Adrenal gland (tissue), 12 donors: ENCODE data around the gene TMEM175. TPM values are rescaled to one million over a fixed set of nuclear protein-coding genes. Genes with fewer than 3 reads are reported as not detected.
A peak's percentile ranks its signal among the peaks of the same experiment; 100 is the strongest.

Experiments
- DNase-seq, 7 donors: peaks; one replicate each; pipeline ENCODE4 v3.0.0-alpha.2; 2019 to 2020
- H3K27ac ChIP-seq, 5 donors: fragments of 200-600 bp; sonication (generic) in 4 of 5; 1 replicate in 3 of 5; 2 replicates in 2 of 5; pipeline versions ENCODE4 v1.5.1 to v1.8.0; 2016 to 2020; ENCODE audit warnings: mild to moderate bottlenecking in 1 of 5
- H3K27me3 ChIP-seq: fragments of 200-600 bp; 2 replicates; pipeline ENCODE4 v1.8.0; 2021
- H3K36me3 ChIP-seq, 2 donors: fragments of 200-600 bp; replicated peaks in 1 of 2; 1 replicate in 1 of 2; 2 replicates in 1 of 2; pipeline versions ENCODE4 v1.5.1 to v1.8.0; 2018 to 2022
- H3K4me1 ChIP-seq, 2 donors: fragments of 200-600 bp; replicated peaks in 1 of 2; 1 replicate in 1 of 2; 2 replicates in 1 of 2; pipeline versions ENCODE4 v1.5.1 to v1.8.0; 2018 to 2021
- H3K4me3 ChIP-seq, 4 donors: fragments of 200-600 bp; sonication (generic) in 3 of 4; one replicate each; pipeline ENCODE4 v1.5.1; 2016 to 2018
- H3K9me3 ChIP-seq, 3 donors: fragments of 200-600 bp; sonication (generic) in 1 of 3; replicated peaks in 1 of 3; 1 replicate in 2 of 3; 2 replicates in 1 of 3; pipeline versions ENCODE4 v1.5.1 to v1.8.0; 2016 to 2021
- POLR2A ChIP-seq, 2 donors: fragments of 450-650 bp; IDR thresholded peaks; one replicate each; pipeline ENCODE4 v1.6.1; 2017; ENCODE audit warnings: antibody characterized with exemption in 2 of 2, mild to moderate bottlenecking in 2 of 2, moderate library complexity in 1 of 2
- WGBS, 4 donors: extraction: QIAGEN DNeasy Blood & Tissue Kit in 2 of 4; methylation state at CpG; one replicate each; pipeline versions ENCODE4 v1.1.5 to v1.1.7; 2013 to 2017; 5-methylcytosine and 5-hydroxymethylcytosine counted together
- intact Hi-C, 2 donors: fragments of 100-400 bp; cut with DNase I; formaldehyde crosslinking; loops; one replicate each; pipeline versions ENCODE4 v1.14.1 to v1.15.0; 2022 to 2023
- polyA plus RNA-seq, 3 donors: library from polyadenylated mRNA; stranded (reverse); fragments of 200-250 nt in 2 of 3; fragments of 350-450 nt in 1 of 3; fragmentation: Illumina TruSeq in 1 of 3; extraction: RNeasy Lipid Tissue Mini Kit (QIAGEN cat#74804) in 1 of 3; gene quantifications; one replicate each; pipeline ENCODE4 v1.2.3, GENCODE V29; 2013 to 2014
- total RNA-seq, 9 donors: library from RNA; depleted of rRNA in 4 of 9; stranded (reverse); fragments of >200 nt in 4 of 9; fragments of 120-200 nt in 1 of 9; fragmentation: NEBNext Ultra II Directional in 1 of 9; extraction: Animal tissue kit (Norgen Biotek cat#: 25700) in 1 of 9; gene quantifications; one replicate each; pipeline versions ENCODE4 v1.1.0 to v1.2.4, GENCODE V29; 2013 to 2023
- TF ChIP-seq, protein P1 (sequence below), 6 experiments: fragments of 450-650 bp in 4 of 6; fragments of 200-600 bp in 2 of 6; sonication (generic) in 1 of 6; IDR thresholded peaks; 1 replicate in 5 of 6; 2 replicates in 1 of 6; pipeline versions ENCODE4 v1.5.1 to v1.8.0; 2016 to 2021; ENCODE audit warnings: antibody characterized with exemption in 6 of 6, mild to moderate bottlenecking in 2 of 6, moderate library complexity in 1 of 6
- donor health status: healthy with polysubstance abuse.
- donor health status: Bipolar disorder and iron deficiency.
- donor health status: DM: yes; HTN: yes; CAD: no.
- donor health status: DM: no; HTN: no; CAD: no.
- donor health status: DM: no; HTN: no; CAD: no.
- donor health status: DM: yes; HTN: yes; CAD: no.

The TMEM175 gene
- total and polyA plus RNA-seq, 12 donors = 20.2 to 142 (median 47.9) TPM

DNA sequence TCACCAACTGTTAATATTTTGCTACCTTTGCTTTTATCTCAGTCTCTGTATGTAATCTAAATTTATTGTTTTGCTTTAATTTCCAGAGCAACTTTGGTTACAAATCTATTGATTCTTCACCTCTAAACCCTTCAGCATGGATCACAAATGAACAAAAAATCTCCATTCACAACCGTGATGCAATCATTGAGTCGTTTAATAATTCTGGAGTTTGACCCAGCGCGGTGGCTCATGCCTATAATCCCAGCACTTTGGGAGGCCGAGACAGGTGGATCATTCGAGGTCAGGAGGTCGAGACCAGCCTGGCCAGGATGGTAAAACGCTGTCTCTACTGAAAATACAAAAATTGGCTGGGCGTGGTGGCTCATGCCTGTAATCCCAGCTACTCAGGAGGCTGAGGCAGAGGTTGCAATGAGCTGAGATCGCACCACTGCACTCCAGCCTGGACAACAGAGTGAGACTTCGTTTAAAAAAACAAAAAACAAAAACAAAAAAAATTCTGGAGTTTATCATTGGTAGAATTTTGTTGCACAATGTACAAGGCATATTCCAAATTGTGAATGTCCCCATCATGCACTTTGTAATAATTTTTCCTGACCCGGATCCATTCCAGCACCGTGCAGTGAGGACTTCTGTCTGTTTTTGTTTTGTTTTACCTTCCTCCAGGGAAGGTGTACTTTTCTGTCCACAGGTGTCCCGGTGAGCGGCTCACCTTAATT is 52.2 kb downstream of the TMEM175 start:
- 80 to 85% (median 82%) methylated on average over 15 of the region's 15 CpGs for WGBS, 4 donors
- peak overlapping the region in 1 of 4 donors; percentile 6 for H3K4me3 ChIP-seq
- H3K4me1 ChIP-seq = peaks cover 11 to 29% of the 10 kb centered on the region in 2 donors
- no peak for DNase-seq
- H3K9me3 ChIP-seq = no peaks in the 10 kb centered on the region
- TF ChIP-seq POLR2A (IDR thresholded peaks at IDR 0.05) = no peak
- TF ChIP-seq, protein P1, sequence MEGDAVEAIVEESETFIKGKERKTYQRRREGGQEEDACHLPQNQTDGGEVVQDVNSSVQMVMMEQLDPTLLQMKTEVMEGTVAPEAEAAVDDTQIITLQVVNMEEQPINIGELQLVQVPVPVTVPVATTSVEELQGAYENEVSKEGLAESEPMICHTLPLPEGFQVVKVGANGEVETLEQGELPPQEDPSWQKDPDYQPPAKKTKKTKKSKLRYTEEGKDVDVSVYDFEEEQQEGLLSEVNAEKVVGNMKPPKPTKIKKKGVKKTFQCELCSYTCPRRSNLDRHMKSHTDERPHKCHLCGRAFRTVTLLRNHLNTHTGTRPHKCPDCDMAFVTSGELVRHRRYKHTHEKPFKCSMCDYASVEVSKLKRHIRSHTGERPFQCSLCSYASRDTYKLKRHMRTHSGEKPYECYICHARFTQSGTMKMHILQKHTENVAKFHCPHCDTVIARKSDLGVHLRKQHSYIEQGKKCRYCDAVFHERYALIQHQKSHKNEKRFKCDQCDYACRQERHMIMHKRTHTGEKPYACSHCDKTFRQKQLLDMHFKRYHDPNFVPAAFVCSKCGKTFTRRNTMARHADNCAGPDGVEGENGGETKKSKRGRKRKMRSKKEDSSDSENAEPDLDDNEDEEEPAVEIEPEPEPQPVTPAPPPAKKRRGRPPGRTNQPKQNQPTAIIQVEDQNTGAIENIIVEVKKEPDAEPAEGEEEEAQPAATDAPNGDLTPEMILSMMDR (IDR thresholded peaks at IDR 0.05) = no peak
- intact Hi-C loops = no loop called here
- H3K27ac ChIP-seq = no peak overlapping the region
- no peaks in the 10 kb centered on the region for H3K36me3 ChIP-seq
- no peaks in the 10 kb centered on the region for H3K27me3 ChIP-seq

DNA sequence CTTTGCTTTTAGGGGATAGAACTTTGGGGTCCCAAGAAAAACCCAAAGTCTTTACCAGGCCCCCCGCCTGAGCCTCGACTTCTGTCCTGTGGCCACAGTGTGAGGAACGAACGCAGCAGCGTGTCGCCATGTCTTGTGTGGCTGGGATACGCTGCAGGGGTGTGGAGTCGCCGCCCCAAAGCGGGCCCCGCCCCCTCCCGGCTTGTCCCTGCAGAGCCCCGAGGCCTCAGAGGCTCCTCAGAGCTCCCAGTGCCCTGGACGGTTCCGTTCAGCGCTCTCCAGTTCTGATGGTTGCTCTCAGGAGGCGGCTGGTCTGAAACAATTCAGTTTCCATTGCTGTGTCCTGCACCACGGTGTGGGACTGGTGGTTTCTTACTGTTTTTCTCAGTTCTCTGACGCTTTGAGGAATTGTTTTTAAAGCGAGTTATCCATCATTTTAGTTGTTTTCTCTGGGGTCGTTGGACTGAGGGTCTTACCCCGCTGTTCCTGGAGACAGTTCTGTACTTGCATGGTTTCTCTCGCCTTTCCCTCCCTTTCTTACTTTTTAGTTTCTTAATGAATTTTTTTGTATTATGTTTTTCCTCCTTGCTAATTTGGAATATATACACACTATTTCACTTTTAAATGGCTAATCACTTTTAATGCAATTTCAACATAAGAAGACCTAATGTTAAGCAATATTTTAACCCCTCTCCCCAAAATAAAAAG is 53.0 kb downstream of the TMEM175 start:
- intact Hi-C loops = no loop called here
- 40 to 56% (median 47%) methylated on average over 20 to 23 of the region's 23 CpGs for WGBS, 4 donors

DNA sequence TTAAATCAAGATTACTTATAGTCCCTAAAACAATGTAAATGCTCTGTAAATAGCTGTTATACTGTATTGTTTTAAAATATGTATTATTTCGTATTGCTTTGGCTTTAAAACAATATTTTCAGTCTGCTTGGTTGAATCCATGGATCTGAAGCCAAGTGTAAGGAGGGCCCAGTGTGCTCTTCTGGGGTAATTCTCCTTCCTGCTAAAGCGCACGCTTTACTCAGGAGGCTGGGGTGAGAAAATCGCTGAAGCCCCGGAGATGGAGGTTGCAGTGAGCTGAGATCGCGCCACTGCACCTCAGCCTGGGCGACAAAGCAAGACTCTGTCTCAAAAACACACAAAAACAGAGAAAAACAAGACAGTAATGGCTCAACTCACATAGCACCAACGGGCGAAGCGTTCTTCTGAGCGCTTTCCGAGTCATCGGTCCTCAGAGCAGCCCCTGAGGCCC is 54.2 kb downstream of the TMEM175 start:
- WGBS, 4 donors = 2 to 5% (median 3%) methylated on average over 10 to 14 of the region's 14 CpGs
- H3K27me3 ChIP-seq = no peaks in the 10 kb centered on the region
- TF ChIP-seq, protein P1 (IDR thresholded peaks at IDR 0.05) = no peak
- peak in 1 of 2 donors; percentile 42 for TF ChIP-seq POLR2A (IDR thresholded peaks at IDR 0.05)
- peaks cover 0 to 7% of the 10 kb centered on the region in 2 donors for H3K36me3 ChIP-seq
- intact Hi-C loops = no loop called here
- H3K4me1 ChIP-seq = peaks cover 11 to 29% of the 10 kb centered on the region in 2 donors
- DNase-seq = no peak
- peak overlapping the region; percentile 1 to 92 (median 37) for H3K4me3 ChIP-seq
- no peaks in the 10 kb centered on the region for H3K9me3 ChIP-seq
- peak overlapping the region; percentile 38 to 88 (median 63) for H3K27ac ChIP-seq

More for the DNA sequence above, 53.0 kb downstream of the TMEM175 start:
- Histone ChIP-seq H3K9me3 (no peaks in the 10 kb centered on the region), H3K36me3 (peaks cover 0 to 4% of the 10 kb centered on the region in 2 donors), H3K4me1 (peaks cover 11 to 29% of the 10 kb centered on the region in 2 donors), H3K4me3 (peak overlapping the region in 1 of 4 donors; percentile 6), H3K27ac (no peak overlapping the region), H3K27me3 (no peaks in the 10 kb centered on the region)
- TF ChIP-seq, protein P1 (IDR thresholded peaks at IDR 0.05) = no peak
- TF ChIP-seq POLR2A (IDR thresholded peaks at IDR 0.05) = peak in 1 of 2 donors; percentile 68
- peak; percentile 72 to 88 (median 81) for DNase-seq
